H1 (cell line): ENCODE measurements around the gene PPP2R1A. TPM values are rescaled to one million over a fixed set of nuclear protein-coding genes. Genes with fewer than 3 reads are reported as not detected.

Experiments used
- CTCF ChIA-PET: fragments of 300-600 bp; sonication (Branson Sonifier 250); formaldehyde crosslinking; loops from one replicate; lab custom pipeline; 2021; ENCODE audit not compliant: partially characterized antibody; lab: Charles Lee
- POLR2A ChIA-PET: fragments of 300-600 bp; sonication (Branson Sonifier 250); formaldehyde crosslinking; loops from one replicate; lab custom pipeline; 2021; ENCODE audit warnings: inconsistent platforms; ENCODE audit not compliant: partially characterized antibody; lab: Charles Lee
- DNase-seq, 2 experiments: peaks; one replicate each; pipeline versions ENCODE4 v3.0.0 to v3.0.0-alpha.2; 2010 to 2022; ENCODE audit warnings: low spot score in 2 of 2, low read depth in 1 of 2, mixed read lengths in 1 of 2
- FAIRE-seq: peaks from 2 replicates; lab custom pipeline; 2011; peaks lifted over from hg19 to GRCh38; lab: Jason Lieb, UNC
- H2AFZ ChIP-seq: 2 replicates; pipeline ENCODE4 v1.8.1; 2012; ENCODE audit warnings: low read length, inconsistent platforms
- H2AK5ac ChIP-seq: 2 replicates; pipeline ENCODE4 v1.6.1; 2013; ENCODE audit warnings: low read depth, low read length
- H2BK120ac ChIP-seq: replicated peaks from 2 replicates; pipeline ENCODE3; 2013; ENCODE audit warnings: low read depth, low read length, inconsistent platforms
- H2BK12ac ChIP-seq: 2 replicates; pipeline ENCODE4 v1.6.1; 2013; ENCODE audit warnings: low read depth, low read length
- H2BK15ac ChIP-seq: 2 replicates; pipeline ENCODE4 v1.6.1; 2013; ENCODE audit warnings: low read length
- H2BK20ac ChIP-seq: 2 replicates; pipeline ENCODE4 v1.6.1; 2013; ENCODE audit warnings: low read length
- H2BK5ac ChIP-seq: 2 replicates; pipeline ENCODE4 v1.6.1; 2013; ENCODE audit warnings: low read depth, low read length
- H3K14ac ChIP-seq: 2 replicates; pipeline ENCODE4 v1.6.1; 2013; ENCODE audit warnings: inconsistent platforms; ENCODE audit not compliant: insufficient read length
- H3K18ac ChIP-seq: 2 replicates; pipeline ENCODE4 v1.6.1; 2013; ENCODE audit warnings: low read length; ENCODE audit errors: extremely low read depth
- H3K23ac ChIP-seq: 2 replicates; pipeline ENCODE4 v1.6.1; 2013; ENCODE audit warnings: inconsistent platforms; ENCODE audit not compliant: insufficient read length
- H3K23me2 ChIP-seq: 2 replicates; pipeline ENCODE4 v1.6.1; 2013; ENCODE audit warnings: low read depth, low read length
- H3K27ac ChIP-seq: 2 replicates; pipeline ENCODE4 v1.6.1; 2011; ENCODE audit warnings: low read depth, low read length, inconsistent platforms
- H3K27me3 ChIP-seq, 4 experiments: replicated peaks in 1 of 4; 1 replicate in 1 of 4; 2 replicates in 3 of 4; pipeline versions ENCODE4 v1.6.1 to v1.8.1; 2011 to 2013; ENCODE audit warnings: low read length in 3 of 4, mild to moderate bottlenecking in 3 of 4, inconsistent platforms in 2 of 4, mixed read lengths in 2 of 4, moderate library complexity in 1 of 4; ENCODE audit not compliant: control insufficient read depth in 3 of 4, insufficient read depth in 3 of 4; ENCODE audit errors: extremely low read depth in 1 of 4
- H3K36me3 ChIP-seq, 4 experiments: 2 replicates each; pipeline versions ENCODE4 v1.6.1 to v1.8.1; 2011 to 2013; ENCODE audit warnings: mild to moderate bottlenecking in 4 of 4, low read length in 3 of 4, moderate library complexity in 2 of 4, control low read depth in 1 of 4, inconsistent platforms in 1 of 4; ENCODE audit not compliant: insufficient read depth in 4 of 4, control insufficient read depth in 2 of 4
- H3K4ac ChIP-seq: replicated peaks from 2 replicates; pipeline ENCODE3; 2013; ENCODE audit warnings: low read length, low read depth, mixed read lengths, inconsistent platforms; ENCODE audit not compliant: insufficient read length
- H3K4me1 ChIP-seq, 4 experiments: replicated peaks in 1 of 4; 1 replicate in 1 of 4; 2 replicates in 3 of 4; pipeline versions ENCODE4 v1.6.1 to v1.8.1; 2011 to 2013; ENCODE audit warnings: low read length in 3 of 4, inconsistent platforms in 2 of 4, mixed read lengths in 1 of 4; ENCODE audit not compliant: insufficient read depth in 4 of 4, control insufficient read depth in 3 of 4
- H3K4me2 ChIP-seq, 2 experiments: 2 replicates each; pipeline versions ENCODE4 v1.6.1 to v1.8.1; 2011 to 2013; ENCODE audit warnings: low read depth in 2 of 2, low read length in 2 of 2, control low read depth in 1 of 2, inconsistent platforms in 1 of 2, mild to moderate bottlenecking in 1 of 2; ENCODE audit not compliant: insufficient read depth in 1 of 2
- H3K4me3 ChIP-seq, 4 experiments: fragments of 200-600, 300-600 bp in 1 of 4; sonication (generic), shearing (Covaris generic), sonication (Bioruptor Twin) in 1 of 4; 2 replicates each; pipeline versions ENCODE4 v1.5.1 to v1.8.1; 2011 to 2016; ENCODE audit warnings: low read length in 4 of 4, low read depth in 3 of 4, control low read depth in 2 of 4, inconsistent platforms in 2 of 4, mild to moderate bottlenecking in 2 of 4, mixed read lengths in 1 of 4, moderate library complexity in 1 of 4; ENCODE audit not compliant: insufficient read depth in 2 of 4; ENCODE audit errors: extremely low read depth in 1 of 4
- H3K56ac ChIP-seq: replicated peaks from 2 replicates; pipeline ENCODE3; 2013; ENCODE audit warnings: low read depth, mild to moderate bottlenecking, mixed read lengths, low read length, inconsistent platforms; ENCODE audit not compliant: insufficient read length
- H3K79me1 ChIP-seq: 2 replicates; pipeline ENCODE4 v1.6.1; 2013; ENCODE audit warnings: low read depth, low read length, control low read depth
- H3K79me2 ChIP-seq, 2 experiments: 2 replicates each; pipeline versions ENCODE4 v1.6.1 to v1.8.1; 2012 to 2013; ENCODE audit warnings: low read length in 2 of 2, mild to moderate bottlenecking in 2 of 2, inconsistent platforms in 1 of 2; ENCODE audit not compliant: insufficient read depth in 2 of 2, control insufficient read depth in 1 of 2
- H3K9ac ChIP-seq, 4 experiments: replicated peaks in 1 of 4; 1 replicate in 1 of 4; 2 replicates in 3 of 4; pipeline versions ENCODE4 v1.6.1 to v1.8.1; 2011 to 2013; ENCODE audit warnings: low read depth in 3 of 4, low read length in 3 of 4, control low read depth in 2 of 4, mild to moderate bottlenecking in 2 of 4, moderate library complexity in 2 of 4, inconsistent platforms in 1 of 4; ENCODE audit errors: extremely low read depth in 1 of 4
- H3K9me3 ChIP-seq, 2 experiments: 2 replicates each; pipeline versions ENCODE4 v1.6.1 to v1.8.1; 2012 to 2013; ENCODE audit warnings: mild to moderate bottlenecking in 2 of 2, moderate library complexity in 2 of 2, control low read depth in 1 of 2, inconsistent platforms in 1 of 2, low read depth in 1 of 2, low read length in 1 of 2, mixed read lengths in 1 of 2; ENCODE audit not compliant: insufficient read depth in 2 of 2
- H4K20me1 ChIP-seq, 2 experiments: replicated peaks in 1 of 2; 2 replicates each; pipeline versions ENCODE3 to v1.8.1; 2011 to 2013; ENCODE audit warnings: inconsistent platforms in 2 of 2, low read length in 2 of 2, mild to moderate bottlenecking in 1 of 2; ENCODE audit not compliant: insufficient read depth in 2 of 2, control insufficient read depth in 1 of 2
- H4K5ac ChIP-seq: 2 replicates; pipeline ENCODE4 v1.6.1; 2013; ENCODE audit warnings: low read length, low read depth, mixed read lengths, inconsistent platforms; ENCODE audit not compliant: insufficient read length
- H4K8ac ChIP-seq: 2 replicates; pipeline ENCODE4 v1.8.0; 2013; ENCODE audit warnings: mild to moderate bottlenecking, moderate library complexity, low read length, inconsistent platforms; ENCODE audit not compliant: insufficient read depth; ENCODE audit errors: extremely low read depth
- H4K91ac ChIP-seq: replicated peaks from 2 replicates; pipeline ENCODE3; 2013; ENCODE audit warnings: low read length, mixed read lengths, inconsistent platforms; ENCODE audit not compliant: insufficient read length
- HDAC2 ChIP-seq, 2 experiments: fragments of 300-600 bp in 1 of 2; sonication (generic) in 1 of 2; IDR thresholded peaks; 2 replicates each; pipeline ENCODE4 v1.6.1; 2011 to 2012; ENCODE audit warnings: low read depth in 2 of 2, low read length in 2 of 2, mild to moderate bottlenecking in 2 of 2, moderate library complexity in 2 of 2, borderline replicate concordance in 1 of 2, inconsistent platforms in 1 of 2
- POLR2A ChIP-seq, 2 experiments: IDR thresholded peaks; 1 replicate in 1 of 2; 2 replicates in 1 of 2; pipeline ENCODE4 v1.6.1; 2011; ENCODE audit warnings: low read depth in 2 of 2, low read length in 2 of 2, mild to moderate bottlenecking in 2 of 2; ENCODE audit errors: control extremely low read depth in 1 of 2
- RAD21 ChIP-seq, 2 experiments: IDR thresholded peaks in 1 of 2; conservative IDR thresholded peaks in 1 of 2; 2 replicates each; pipeline ENCODE4 v1.6.1; 2011; ENCODE audit warnings: low read depth in 2 of 2, low read length in 2 of 2, improper control_type of control experiment in 1 of 2, inconsistent platforms in 1 of 2, mild to moderate bottlenecking in 1 of 2, moderate library complexity in 1 of 2
- RNF2 ChIP-seq: fragments of 200-900, 300-1000 bp; sonication (generic); IDR thresholded peaks from 2 replicates; pipeline ENCODE4 v1.7.1; 2016; ENCODE audit warnings: borderline replicate concordance, low read depth, mild to moderate bottlenecking, antibody characterized with exemption, low read length; ENCODE audit not compliant: poor library complexity, severe bottlenecking; ENCODE audit errors: missing control alignments
- SIN3A ChIP-seq, 2 experiments: IDR thresholded peaks in 1 of 2; conservative IDR thresholded peaks in 1 of 2; 2 replicates each; pipeline ENCODE4 v1.6.1; 2011 to 2012; ENCODE audit warnings: low read length in 2 of 2, improper control_type of control experiment in 1 of 2, low read depth in 1 of 2, mild to moderate bottlenecking in 1 of 2
- SIRT6 ChIP-seq: IDR thresholded peaks from one replicate; pipeline ENCODE4 v1.7.1; 2012; ENCODE audit warnings: low read length, inconsistent platforms
- YY1 ChIP-seq: IDR thresholded peaks from 2 replicates; pipeline ENCODE4 v1.6.1; 2011; ENCODE audit warnings: low read depth, mild to moderate bottlenecking, low read length
- WGBS, 2 experiments: shearing (Covaris generic) in 1 of 2; methylation state at CpG; one replicate each; pipeline versions ENCODE4 v1.1.6 to v1.1.7; 2013 to 2015; ENCODE audit warnings: low lambda C conversion rate in 2 of 2, mixed read lengths in 2 of 2, inconsistent platforms in 1 of 2, low coverage in 1 of 2, missing lambda C conversion rate in 1 of 2; ENCODE audit not compliant: insufficient replicate concordance in 2 of 2, insufficient coverage in 1 of 2, insufficient read length in 1 of 2; ENCODE audit errors: extremely low coverage in 1 of 2, missing lambda C conversion rate in 1 of 2; 5-methylcytosine and 5-hydroxymethylcytosine counted together
- polyA plus RNA-seq, 7 experiments: library from polyadenylated mRNA; depleted of rRNA in 3 of 7; stranded (reverse) in 5 of 7; unstranded in 2 of 7; fragments of >200 nt in 5 of 7; fragments of 200-250 nt in 2 of 7; gene quantifications; 1 replicate in 5 of 7; 2 replicates in 1 of 7; 4 replicates in 1 of 7; pipeline versions ENCODE4 v1.2.1 to v1.2.3, GENCODE V29; 2011 to 2013; ENCODE audit warnings: missing spikeins in 2 of 7, mixed read lengths in 2 of 7
- total RNA-seq: library from RNA; stranded (reverse); fragmentation: NEBNext Ultra II Directional; extraction: Animal tissue kit (Norgen Biotek cat#: 25700); gene quantifications from 2 replicates; pipeline ENCODE4 v1.2.1, GENCODE V29; 2021
- TF ChIP-seq, protein P1 (sequence below): IDR thresholded peaks from 2 replicates; pipeline ENCODE4 v1.6.1; 2012; ENCODE audit warnings: inconsistent platforms
- TF ChIP-seq, protein P2 (sequence below): IDR thresholded peaks from 2 replicates; pipeline ENCODE4 v1.6.1; 2011; ENCODE audit warnings: low read length, improper control_type of control experiment

The PPP2R1A gene
- total and polyA plus RNA-seq, 2 of the 8 experiments (the other 6 are each of a cell fraction or from before 2014, with no cell fraction given) = 380 to 382 TPM

GRCh38 chr19:52212572-52213255 lies 22.9 kb downstream of the PPP2R1A start:
- peaks cover 0 to 11% of the 10 kb centered on the region in 2 experiments; a peak in 2 of 4 replicates for H3K79me2 ChIP-seq
- H3K23ac ChIP-seq = no peak overlapping the region
- H4K5ac ChIP-seq = no peak overlapping the region
- no peaks in the 10 kb centered on the region for H3K9me3 ChIP-seq
- no peak overlapping the region for H2BK120ac ChIP-seq
- H2AK5ac ChIP-seq = no peak overlapping the region
- H3K36me3 ChIP-seq = peaks cover 38 to 83% (median 75%) of the 10 kb centered on the region in 4 experiments
- H3K14ac ChIP-seq = no peak overlapping the region
- no peak overlapping the region for H2BK15ac ChIP-seq
- H4K20me1 ChIP-seq = peaks cover 2 to 5% of the 10 kb centered on the region in 2 experiments
- H3K18ac ChIP-seq = no peak overlapping the region
- DNase-seq (no peak), FAIRE-seq (no peak)
- WGBS, 2 experiments = 97% methylated on average over 25 of the region's 25 CpGs; no CpG with 5 or more reads in 1 of the 2 experiments
- H3K23me2 ChIP-seq = no peaks in the 10 kb centered on the region
- no peaks in the 10 kb centered on the region for H3K27me3 ChIP-seq
- peaks cover 5% of the 10 kb centered on the region for H3K79me1 ChIP-seq
- ChIA-PET CTCF (interaction anchor here (0.6 to 1.2 kb wide), 2 partner anchors 26 to 131 kb away, joined by 3 read pairs; no protein-coding TSS in a partner anchor), POLR2A (interaction anchor here (1.0 to 3.2 kb wide), 3 partner anchors 8 to 20 kb away, joined by 3 to 10 read pairs (median 3); no protein-coding TSS in a partner anchor)
- no peak overlapping the region for H2AFZ ChIP-seq
- no peak overlapping the region for H3K56ac ChIP-seq
- H3K4me2 ChIP-seq = no peak overlapping the region
- H3K9ac ChIP-seq = no peak overlapping the region
- H2BK12ac ChIP-seq = no peak overlapping the region
- peak overlapping the region; percentile 44; the same call in 1 of the 2 replicates for H2BK5ac ChIP-seq
- H3K4me3 ChIP-seq = no peak overlapping the region
- H4K8ac ChIP-seq = no peak overlapping the region
- H3K27ac ChIP-seq = no peak overlapping the region
- H3K4me1 ChIP-seq = no peaks in the 10 kb centered on the region
- no peak overlapping the region for H3K4ac ChIP-seq
- no peak overlapping the region for H2BK20ac ChIP-seq
- no peak overlapping the region for H4K91ac ChIP-seq
- TF ChIP-seq YY1 (no peak), RNF2 (no peak), SIRT6 (no peak), RAD21 (IDR thresholded peaks at IDR 0.05 in 1 of 2, conservative IDR thresholded peaks at IDR 0.05 in 1 of 2; ENCODE audit: low read depth in 2 of 2, low read length in 2 of 2) (no peak), SIN3A (conservative IDR thresholded peaks at IDR 0.05 in 1 of 2, IDR thresholded peaks at IDR 0.05 in 1 of 2; ENCODE audit: low read depth in 1 of 2, low read length in 2 of 2) (no peak), HDAC2 (IDR thresholded peaks at IDR 0.05; ENCODE audit: borderline replicate concordance in 1 of 2, low read depth in 2 of 2, low read length in 2 of 2) (no peak), POLR2A (IDR thresholded peaks at IDR 0.05; ENCODE audit: control extremely low read depth in 1 of 2, low read depth in 2 of 2, low read length in 2 of 2) (no peak)
- TF ChIP-seq, protein P1, sequence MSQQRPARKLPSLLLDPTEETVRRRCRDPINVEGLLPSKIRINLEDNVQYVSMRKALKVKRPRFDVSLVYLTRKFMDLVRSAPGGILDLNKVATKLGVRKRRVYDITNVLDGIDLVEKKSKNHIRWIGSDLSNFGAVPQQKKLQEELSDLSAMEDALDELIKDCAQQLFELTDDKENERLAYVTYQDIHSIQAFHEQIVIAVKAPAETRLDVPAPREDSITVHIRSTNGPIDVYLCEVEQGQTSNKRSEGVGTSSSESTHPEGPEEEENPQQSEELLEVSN = no peak
- TF ChIP-seq, protein P2, sequence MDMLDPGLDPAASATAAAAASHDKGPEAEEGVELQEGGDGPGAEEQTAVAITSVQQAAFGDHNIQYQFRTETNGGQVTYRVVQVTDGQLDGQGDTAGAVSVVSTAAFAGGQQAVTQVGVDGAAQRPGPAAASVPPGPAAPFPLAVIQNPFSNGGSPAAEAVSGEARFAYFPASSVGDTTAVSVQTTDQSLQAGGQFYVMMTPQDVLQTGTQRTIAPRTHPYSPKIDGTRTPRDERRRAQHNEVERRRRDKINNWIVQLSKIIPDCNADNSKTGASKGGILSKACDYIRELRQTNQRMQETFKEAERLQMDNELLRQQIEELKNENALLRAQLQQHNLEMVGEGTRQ = no peak
